AG04450 (cell line): ENCODE data around the gene MIAT. TPM values are rescaled to one million over a fixed set of nuclear protein-coding genes. Genes with fewer than 3 reads are reported as not detected.

Experiments
- CTCF ChIA-PET: fragments of 300-600, 350-600 bp; formaldehyde crosslinking; extraction: SDS; loops from one replicate; lab custom pipeline; 2022; ENCODE audit warnings: antibody characterized with exemption, inconsistent platforms; lab: Charles Lee
- POLR2A ChIA-PET: fragments of 350-600 bp; formaldehyde crosslinking; extraction: SDS; loops from one replicate; lab custom pipeline; 2021; ENCODE audit warnings: antibody characterized with exemption, inconsistent platforms; lab: Yijun Ruan, JAX
- DNase-seq: peaks from one replicate; pipeline ENCODE4 v3.0.0-alpha.2; 2011; ENCODE audit warnings: low read depth, low spot score
- H3K27ac ChIP-seq: one replicate; pipeline ENCODE4 v1.5.1; 2012; ENCODE audit warnings: low read depth, low read length, control low read depth
- H3K27me3 ChIP-seq: one replicate; pipeline ENCODE4 v1.6.0; 2012; ENCODE audit warnings: low read length; ENCODE audit not compliant: control insufficient read depth, insufficient read depth
- H3K4me3 ChIP-seq: 2 replicates; pipeline ENCODE4 v1.5.1; 2011; ENCODE audit warnings: mild to moderate bottlenecking, low read depth, low read length, control low read depth
- H3K9me3 ChIP-seq: 2 replicates; pipeline ENCODE4 v1.5.1; 2012; ENCODE audit warnings: low read length; ENCODE audit not compliant: control insufficient read depth, insufficient read depth
- CTCF ChIP-seq: IDR thresholded peaks from 2 replicates; pipeline ENCODE4 v1.5.1; 2011; ENCODE audit warnings: low read depth, low read length, control low read depth, inconsistent platforms
- polyA plus RNA-seq: library from polyadenylated mRNA; depleted of rRNA; stranded (reverse); fragments of >200 nt; gene quantifications from 2 replicates; pipeline ENCODE4 v1.2.3, GENCODE V29; 2011

Gene MIAT
- polyA plus RNA-seq, 1 experiment: 7.8 TPM

- no peak overlapping the region for H3K4me3 ChIP-seq
- ChIA-PET CTCF (interaction anchor here (0.6 to 1.8 kb wide), 6 partner anchors 8 to 1130 kb away, joined by 3 to 11 read pairs (median 4); no protein-coding TSS in a partner anchor), POLR2A (no interaction called here)
- H3K27me3 ChIP-seq: no peaks in the 10 kb centered on the region
- no peak for TF ChIP-seq CTCF
- H3K9me3 ChIP-seq: peaks cover 3% of the 10 kb centered on the region; the same call in 1 of the 2 replicates
- H3K27ac ChIP-seq: no peak overlapping the region
- DNase-seq: no peak
Measured at GRCh38 chr22:26680485-26680884, 23.1 kb downstream of the MIAT start.

GRCh38 chr22:26681395-26681821, 24.0 kb downstream of the MIAT start:
- DNase-seq: peak; percentile 26
- Histone ChIP-seq H3K9me3 (peaks cover 3% of the 10 kb centered on the region; the same call in 1 of the 2 replicates), H3K27me3 (no peaks in the 10 kb centered on the region), H3K27ac (peak overlapping the region; percentile 31), H3K4me3 (no peak overlapping the region)
- TF ChIP-seq CTCF: no peak
- POLR2A ChIA-PET: interaction anchor here (0.6 kb wide), 1 partner anchor 1097 kb away, joined by 3 read pairs; no protein-coding TSS in a partner anchor
- CTCF ChIA-PET: interaction anchor here (1.1 to 1.8 kb wide), 2 partner anchors 9 to 650 kb away, joined by 5 to 11 read pairs; no protein-coding TSS in a partner anchor

GRCh38 chr22:26684168-26684567, 26.8 kb downstream of the MIAT start:
- H3K4me3 ChIP-seq: no peak overlapping the region
- no peaks in the 10 kb centered on the region for H3K27me3 ChIP-seq
- no peak for DNase-seq
- no peak for TF ChIP-seq CTCF
- no peak overlapping the region for H3K27ac ChIP-seq
- POLR2A ChIA-PET: no interaction called here
- CTCF ChIA-PET: no interaction called here
- H3K9me3 ChIP-seq: peaks cover 3% of the 10 kb centered on the region; the same call in 1 of the 2 replicates

- H3K9me3 ChIP-seq: peaks cover 3% of the 10 kb centered on the region; the same call in 1 of the 2 replicates
- no peak overlapping the region for H3K27ac ChIP-seq
- ChIA-PET CTCF (no interaction called here), POLR2A (interaction anchor here (0.7 kb wide), 1 partner anchor 24 kb away, joined by 3 read pairs; no protein-coding TSS in a partner anchor)
- H3K27me3 ChIP-seq: no peaks in the 10 kb centered on the region
- no peak for DNase-seq
- no peak overlapping the region for H3K4me3 ChIP-seq
- no peak for TF ChIP-seq CTCF
Measured at GRCh38 chr22:26685601-26686000, 28.2 kb downstream of the MIAT start.

GRCh38 chr22:26687439-26687838, 30.1 kb downstream of the MIAT start:
- ChIA-PET POLR2A (no interaction called here), CTCF (interaction anchor here (0.7 kb wide), 1 partner anchor 8 kb away, joined by 3 read pairs; no protein-coding TSS in a partner anchor)
- Histone ChIP-seq H3K4me3 (no peak overlapping the region), H3K27me3 (no peaks in the 10 kb centered on the region), H3K9me3 (no peaks in the 10 kb centered on the region), H3K27ac (no peak overlapping the region)
- no peak for DNase-seq
- no peak for TF ChIP-seq CTCF
